C4-2B (cell line): ENCODE data around the gene SEL1L2.

ENCODE experiments used
- ZFX ChIP-seq: fragments of 450-650 bp; IDR thresholded peaks from 2 replicates; pipeline ENCODE4 v1.6.1; 2017
- TF ChIP-seq, protein P1 (sequence below): fragments of 450-650 bp; conservative IDR thresholded peaks from 2 replicates; pipeline ENCODE4 v1.5.1; 2017; ENCODE audit warnings: mild to moderate bottlenecking

DNA sequence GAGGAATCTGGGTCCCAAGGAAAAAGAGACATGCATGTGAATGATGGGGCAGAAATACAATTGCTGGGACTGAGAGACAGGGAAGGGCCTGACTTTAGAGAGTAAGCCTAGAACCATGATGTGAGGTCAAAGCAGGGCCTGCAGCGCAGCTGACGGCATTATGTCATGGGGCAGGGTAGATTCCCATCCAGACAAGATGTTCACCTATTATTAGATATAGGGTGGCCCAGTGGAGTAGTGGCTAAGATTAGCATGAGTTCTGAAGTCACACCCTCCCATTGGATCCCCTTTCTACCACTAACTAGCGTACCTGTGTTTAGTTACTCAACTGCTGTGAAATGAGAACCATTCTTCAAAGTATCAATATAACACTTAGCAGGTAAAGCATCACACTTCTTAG is 166.0 kb downstream of the SEL1L2 start:
- TF ChIP-seq, protein P1, sequence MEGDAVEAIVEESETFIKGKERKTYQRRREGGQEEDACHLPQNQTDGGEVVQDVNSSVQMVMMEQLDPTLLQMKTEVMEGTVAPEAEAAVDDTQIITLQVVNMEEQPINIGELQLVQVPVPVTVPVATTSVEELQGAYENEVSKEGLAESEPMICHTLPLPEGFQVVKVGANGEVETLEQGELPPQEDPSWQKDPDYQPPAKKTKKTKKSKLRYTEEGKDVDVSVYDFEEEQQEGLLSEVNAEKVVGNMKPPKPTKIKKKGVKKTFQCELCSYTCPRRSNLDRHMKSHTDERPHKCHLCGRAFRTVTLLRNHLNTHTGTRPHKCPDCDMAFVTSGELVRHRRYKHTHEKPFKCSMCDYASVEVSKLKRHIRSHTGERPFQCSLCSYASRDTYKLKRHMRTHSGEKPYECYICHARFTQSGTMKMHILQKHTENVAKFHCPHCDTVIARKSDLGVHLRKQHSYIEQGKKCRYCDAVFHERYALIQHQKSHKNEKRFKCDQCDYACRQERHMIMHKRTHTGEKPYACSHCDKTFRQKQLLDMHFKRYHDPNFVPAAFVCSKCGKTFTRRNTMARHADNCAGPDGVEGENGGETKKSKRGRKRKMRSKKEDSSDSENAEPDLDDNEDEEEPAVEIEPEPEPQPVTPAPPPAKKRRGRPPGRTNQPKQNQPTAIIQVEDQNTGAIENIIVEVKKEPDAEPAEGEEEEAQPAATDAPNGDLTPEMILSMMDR = no peak
- TF ChIP-seq ZFX = no peak
